Activated naive CD8-positive, alpha-beta T cell treated with anti-CD3 and anti-CD28 coated beads, Interleukin-2, amount 50 U/mL, for 24 hours (primary cell): Measurements from ENCODE around the gene MAN1B1.
A peak's percentile ranks its signal among the peaks of the same experiment; 100 is the strongest.

Experiments
- ATAC-seq: fragments of 150-1000 bp; cut with Tn5 transposase; one replicate; pipeline ENCODE4 v1.10.0; 2021
- DNase-seq: peaks from one replicate; pipeline ENCODE4 v3.0.0; 2021
- H3K27ac Mint-ChIP-seq: one replicate; pipeline ENCODE4 v1.8.0; 2021; ENCODE audit warnings: mild to moderate bottlenecking, mixed read lengths
- H3K27me3 Mint-ChIP-seq: one replicate; pipeline ENCODE4 v1.8.0; 2021; ENCODE audit warnings: mixed read lengths
- H3K36me3 Mint-ChIP-seq: one replicate; pipeline ENCODE4 v1.8.0; 2021; ENCODE audit warnings: low read depth, mixed read lengths
- H3K4me1 Mint-ChIP-seq: one replicate; pipeline ENCODE4 v1.8.0; 2021; ENCODE audit warnings: mixed read lengths
- H3K4me3 Mint-ChIP-seq: one replicate; pipeline ENCODE4 v1.8.0; 2021; ENCODE audit warnings: mild to moderate bottlenecking, moderate library complexity, mixed read lengths
- H3K9me3 Mint-ChIP-seq: one replicate; pipeline ENCODE4 v1.8.0; 2021; ENCODE audit warnings: mixed read lengths

MAN1B1 gene

GRCh38 chr9:137083394-137084004, 3.3 kb upstream of the MAN1B1 start:
- no peak overlapping the region for H3K27ac Mint-ChIP-seq
- H3K36me3 Mint-ChIP-seq, result peaks cover 5% of the 10 kb centered on the region
- DNase-seq, result peak; percentile 49

GRCh38 chr9:137084526-137084925, 2.3 kb upstream of the MAN1B1 start:
- no peak for ATAC-seq
- Mint-ChIP-seq H3K9me3 (no peaks in the 10 kb centered on the region), H3K36me3 (peaks cover 5% of the 10 kb centered on the region), H3K4me3 (no peak overlapping the region), H3K27me3 (no peaks in the 10 kb centered on the region), H3K27ac (no peak overlapping the region), H3K4me1 (peaks cover 45% of the 10 kb centered on the region)
- no peak for DNase-seq

More at GRCh38 chr9:137083394-137084004, 3.3 kb upstream of the MAN1B1 start:
- Mint-ChIP-seq H3K27me3 (no peaks in the 10 kb centered on the region), H3K9me3 (no peaks in the 10 kb centered on the region), H3K4me1 (peaks cover 40% of the 10 kb centered on the region), H3K4me3 (no peak overlapping the region)
- peak; percentile 8 for ATAC-seq

GRCh38 chr9:137085920-137086530, 760 bp upstream of the MAN1B1 start:
- no peaks in the 10 kb centered on the region for H3K27me3 Mint-ChIP-seq
- ATAC-seq, result no peak
- peak overlapping the region; percentile 88 for H3K4me3 Mint-ChIP-seq
- no peaks in the 10 kb centered on the region for H3K9me3 Mint-ChIP-seq
- peak overlapping the region; percentile 95 for H3K27ac Mint-ChIP-seq
- peaks cover 45% of the 10 kb centered on the region for H3K4me1 Mint-ChIP-seq
- DNase-seq, result peak; percentile 52
- peaks cover 2% of the 10 kb centered on the region for H3K36me3 Mint-ChIP-seq

GRCh38 chr9:137087409-137087925, 682 bp downstream of the MAN1B1 start:
- ATAC-seq, result no peak
- peaks cover 2% of the 10 kb centered on the region for H3K36me3 Mint-ChIP-seq

GRCh38 chr9:137088121-137088520, 1.3 kb downstream of the MAN1B1 start:
- Mint-ChIP-seq H3K27ac (peak overlapping the region; percentile 82), H3K4me3 (peak overlapping the region; percentile 85), H3K4me1 (peaks cover 41% of the 10 kb centered on the region), H3K9me3 (no peaks in the 10 kb centered on the region), H3K27me3 (no peaks in the 10 kb centered on the region), H3K36me3 (peaks cover 6% of the 10 kb centered on the region)
- no peak for ATAC-seq
- DNase-seq, result no peak

More at GRCh38 chr9:137087409-137087925, 682 bp downstream of the MAN1B1 start:
- Mint-ChIP-seq H3K9me3 (no peaks in the 10 kb centered on the region), H3K27me3 (no peaks in the 10 kb centered on the region), H3K4me3 (peak overlapping the region; percentile 85), H3K4me1 (peaks cover 45% of the 10 kb centered on the region), H3K27ac (peak overlapping the region; percentile 82)
- no peak for DNase-seq

- H3K27ac Mint-ChIP-seq, result no peak overlapping the region
- H3K4me3 Mint-ChIP-seq, result no peak overlapping the region
- peaks cover 34% of the 10 kb centered on the region for H3K4me1 Mint-ChIP-seq
- H3K27me3 Mint-ChIP-seq, result no peaks in the 10 kb centered on the region
- DNase-seq (no peak), ATAC-seq (no peak)
- no peaks in the 10 kb centered on the region for H3K9me3 Mint-ChIP-seq
- H3K36me3 Mint-ChIP-seq, result peaks cover 4% of the 10 kb centered on the region
Measured at GRCh38 chr9:137089232-137089947, 2.6 kb downstream of the MAN1B1 start.

GRCh38 chr9:137095664-137096517, 9.1 kb downstream of the MAN1B1 start:
- Mint-ChIP-seq H3K4me3 (peak overlapping the region; percentile 79), H3K9me3 (no peaks in the 10 kb centered on the region), H3K27ac (peak overlapping the region; percentile 93), H3K36me3 (peaks cover 16% of the 10 kb centered on the region), H3K27me3 (no peaks in the 10 kb centered on the region), H3K4me1 (peaks cover 19% of the 10 kb centered on the region)
- ATAC-seq, result peak; percentile 97
- DNase-seq, result peak; percentile 87

GRCh38 chr9:137096785-137097546, 10.2 kb downstream of the MAN1B1 start:
- H3K4me1 Mint-ChIP-seq, result peaks cover 19% of the 10 kb centered on the region
- peak overlapping the region; percentile 79 for H3K4me3 Mint-ChIP-seq
- no peaks in the 10 kb centered on the region for H3K9me3 Mint-ChIP-seq
- no peaks in the 10 kb centered on the region for H3K27me3 Mint-ChIP-seq
- H3K27ac Mint-ChIP-seq, result no peak overlapping the region
- DNase-seq (no peak), ATAC-seq (no peak)
- H3K36me3 Mint-ChIP-seq, result peaks cover 16% of the 10 kb centered on the region

- no peak for DNase-seq
- Mint-ChIP-seq H3K9me3 (no peaks in the 10 kb centered on the region), H3K27me3 (no peaks in the 10 kb centered on the region), H3K4me1 (peaks cover 19% of the 10 kb centered on the region), H3K36me3 (peaks cover 13% of the 10 kb centered on the region), H3K27ac (no peak overlapping the region), H3K4me3 (no peak overlapping the region)
- no peak for ATAC-seq
Measured at GRCh38 chr9:137097761-137098462, 11.1 kb downstream of the MAN1B1 start.

- Mint-ChIP-seq H3K9me3 (peaks cover 3% of the 10 kb centered on the region), H3K36me3 (peaks cover 12% of the 10 kb centered on the region), H3K4me1 (peaks cover 18% of the 10 kb centered on the region), H3K27me3 (no peaks in the 10 kb centered on the region), H3K27ac (no peak overlapping the region), H3K4me3 (no peak overlapping the region)
- DNase-seq (no peak), ATAC-seq (no peak)
Measured at GRCh38 chr9:137099231-137099630, 12.4 kb downstream of the MAN1B1 start.

GRCh38 chr9:137103206-137103999, 16.6 kb downstream of the MAN1B1 start:
- ATAC-seq, result no peak
- DNase-seq, result no peak
- no peaks in the 10 kb centered on the region for H3K27me3 Mint-ChIP-seq
- H3K4me3 Mint-ChIP-seq, result no peak overlapping the region
- H3K36me3 Mint-ChIP-seq, result peaks cover 10% of the 10 kb centered on the region
- peaks cover 3% of the 10 kb centered on the region for H3K9me3 Mint-ChIP-seq
- H3K4me1 Mint-ChIP-seq, result no peaks in the 10 kb centered on the region
- H3K27ac Mint-ChIP-seq, result no peak overlapping the region

- ATAC-seq, result no peak
- no peak for DNase-seq
- Mint-ChIP-seq H3K36me3 (peaks cover 10% of the 10 kb centered on the region), H3K4me3 (no peak overlapping the region), H3K4me1 (no peaks in the 10 kb centered on the region), H3K27ac (no peak overlapping the region), H3K27me3 (no peaks in the 10 kb centered on the region), H3K9me3 (peaks cover 3% of the 10 kb centered on the region)
Measured at GRCh38 chr9:137105814-137106661, 19.3 kb downstream of the MAN1B1 start.
